Activated CD8-positive, alpha-beta memory T cell treated with anti-CD3 and anti-CD28 coated beads, Interleukin-2, amount 50 U/mL, for 1 hour (primary cell): Measurements from ENCODE around the gene CFAP100.

Experiments used
- DNase-seq: peaks from one replicate; pipeline ENCODE4 v3.0.0-alpha.2; 2020; ENCODE audit errors: extremely low read depth

Gene CFAP100

GRCh38 chr3:126399756-126400155, 5.0 kb downstream of the CFAP100 start:
- no peak for DNase-seq

- DNase-seq: no peak
Measured at GRCh38 chr3:126401611-126402160, 7.0 kb downstream of the CFAP100 start.

GRCh38 chr3:126402178-126402577, 7.5 kb downstream of the CFAP100 start:
- no peak for DNase-seq

GRCh38 chr3:126402666-126403302, 8.1 kb downstream of the CFAP100 start:
- no peak for DNase-seq

GRCh38 chr3:126406389-126407296, 11.9 kb downstream of the CFAP100 start:
- no peak for DNase-seq

GRCh38 chr3:126407412-126408044, 12.8 kb downstream of the CFAP100 start:
- DNase-seq: no peak

- no peak for DNase-seq
Measured at GRCh38 chr3:126408099-126408498, 13.4 kb downstream of the CFAP100 start.

GRCh38 chr3:126412841-126413692, 18.4 kb downstream of the CFAP100 start:
- DNase-seq: no peak

GRCh38 chr3:126413693-126414080, 19.0 kb downstream of the CFAP100 start:
- DNase-seq: no peak

- no peak for DNase-seq
Measured at GRCh38 chr3:126414406-126414805, 19.7 kb downstream of the CFAP100 start.

GRCh38 chr3:126414961-126415660, 20.4 kb downstream of the CFAP100 start:
- no peak for DNase-seq

- DNase-seq: no peak
Measured at GRCh38 chr3:126415661-126416591, 21.2 kb downstream of the CFAP100 start.

GRCh38 chr3:126416943-126417342, 22.2 kb downstream of the CFAP100 start:
- no peak for DNase-seq

- no peak for DNase-seq
Measured at GRCh38 chr3:126417515-126417914, 22.8 kb downstream of the CFAP100 start.

GRCh38 chr3:126417981-126418530, 23.3 kb downstream of the CFAP100 start:
- DNase-seq: no peak

GRCh38 chr3:126418661-126419131, 24.0 kb downstream of the CFAP100 start:
- no peak for DNase-seq

GRCh38 chr3:126419151-126419703, 24.5 kb downstream of the CFAP100 start:
- DNase-seq: no peak

GRCh38 chr3:126419886-126420786, 25.4 kb downstream of the CFAP100 start:
- DNase-seq: no peak
